ENCODE results near the gene FAM13C. TPM values are rescaled to one million over a fixed set of nuclear protein-coding genes. Genes with fewer than 3 reads are reported as not detected.

FAM13C gene
- total and polyA plus RNA-seq, 2 of the 4 experiments (the other 2 are of a cell fraction), result 1.6 to 2.9 TPM

DNA sequence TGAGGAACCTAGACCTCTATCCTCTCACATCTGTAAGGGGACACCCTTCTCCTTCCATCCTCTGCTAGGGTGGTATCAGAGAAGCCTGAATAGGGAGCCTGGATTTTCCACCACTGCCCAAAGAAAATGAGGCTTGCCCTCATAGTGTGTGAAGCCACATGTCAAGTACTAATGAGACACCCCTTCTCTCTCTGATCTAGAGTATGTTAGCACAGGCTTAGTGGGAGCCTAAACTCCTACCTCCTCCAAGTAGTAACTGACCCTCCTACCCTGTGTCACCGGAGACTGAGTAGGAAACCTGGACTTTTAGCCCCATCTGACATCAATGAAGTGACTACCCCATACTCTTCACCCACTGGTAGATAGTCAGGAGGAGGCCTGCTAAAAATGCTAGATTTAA lies 120.3 kb downstream of the FAM13C start:
- H3K56ac ChIP-seq (ENCODE audit: extremely low read depth, insufficient read depth, low read length), result no peak overlapping the region
- no peak overlapping the region for H3K4me2 ChIP-seq (ENCODE audit: low read depth, low read length)
- H4K5ac ChIP-seq (ENCODE audit: low read depth, low read length), result no peak overlapping the region
- no peak overlapping the region for H3K14ac ChIP-seq (replicated peaks; ENCODE audit: low read depth, low read length)
- H3K27me3 ChIP-seq (ENCODE audit: control insufficient read depth, insufficient read depth, low read length), result no peaks in the 10 kb centered on the region
- H4K20me1 ChIP-seq (ENCODE audit: insufficient read depth, low read length), result no peaks in the 10 kb centered on the region
- H2AFZ ChIP-seq (replicated peaks; ENCODE audit: low read length, poor library complexity), result no peak overlapping the region
- TF ChIP-seq CEBPB (IDR thresholded peaks at IDR 0.05; ENCODE audit: low read depth, low read length), result no peak
- TF ChIP-seq MAFK (IDR thresholded peaks at IDR 0.05; ENCODE audit: low read depth, low read length), result no peak
- no peak overlapping the region for H3K9ac ChIP-seq (ENCODE audit: low read depth, low read length)
- H4K8ac ChIP-seq (ENCODE audit: low read depth in 2 of 2, low read length in 2 of 2), result no peak overlapping the region
- H3K4ac ChIP-seq (ENCODE audit: low read depth, low read length), result no peak overlapping the region
- no peak overlapping the region for H3K4me3 ChIP-seq (ENCODE audit: insufficient read depth, low read depth, low read length)
- no peaks in the 10 kb centered on the region for H3K4me1 ChIP-seq (ENCODE audit: control insufficient read depth, insufficient read depth, low read length)
- BruUV-seq (replicated peaks), result no TSS peak
- H2BK5ac ChIP-seq (ENCODE audit: low read depth, low read length, poor library complexity, severe bottlenecking), result no peak overlapping the region
- dilution Hi-C loops (cut with HindIII; ENCODE audit: low sequenced_read_pairs, unreplicated experiment) (no loop called here), in situ Hi-C loops (cut with MboI; ENCODE audit: low sequenced_read_pairs) (loop anchor here (5.0 to 10.0 kb wide), 3 partner anchors 223 to 383 kb away; no protein-coding TSS in a partner anchor), intact Hi-C loops (cut with micrococcal nuclease) (loop anchor here (10.0 kb wide), 1 partner anchor 563 kb away; no protein-coding TSS in a partner anchor)
- WGBS, 2 experiments (ENCODE audit: extremely low coverage in 2 of 2, insufficient read length in 1 of 2), result no CpG with 5 or more reads among the region's 1 CpG
- DNase-seq (no peak), ATAC-seq (ENCODE audit: low read depth) (no peak)
- H3K36me3 ChIP-seq (ENCODE audit: control insufficient read depth, insufficient read depth, low read length), result no peaks in the 10 kb centered on the region
- H2AK9ac ChIP-seq (replicated peaks; ENCODE audit: low read depth, low read length, poor library complexity), result no peak overlapping the region
- CTCF ChIA-PET, result no interaction called here
- H3K23ac ChIP-seq (ENCODE audit: low read depth, low read length), result no peak overlapping the region
- H3K18ac ChIP-seq (ENCODE audit: low read depth, low read length), result no peak overlapping the region
- POLR2A ChIA-PET (ENCODE audit: unreplicated experiment), result no interaction called here
- no peak overlapping the region for H2BK20ac ChIP-seq (ENCODE audit: low read depth, low read length)
- H4K91ac ChIP-seq (ENCODE audit: insufficient read depth, low read depth, low read length), result no peak overlapping the region
- no peaks in the 10 kb centered on the region for H3K9me1 ChIP-seq (ENCODE audit: insufficient read depth, low read length)
- no peak overlapping the region; the same call in 2 of the 3 replicates for H2BK15ac ChIP-seq (ENCODE audit: low read depth, low read length)
- no peaks in the 10 kb centered on the region for H3K79me1 ChIP-seq (ENCODE audit: low read depth in 1 of 2, low read length in 2 of 2)
- no peak overlapping the region for H3K27ac ChIP-seq (ENCODE audit: insufficient read depth, low read length)
- H2BK120ac ChIP-seq (ENCODE audit: low read depth, low read length), result no peak overlapping the region
- no peaks in the 10 kb centered on the region for H3K9me3 ChIP-seq (ENCODE audit: control insufficient read depth, insufficient read depth, low read length)
- no peak overlapping the region; the same call in 1 of the 2 replicates for H2AK5ac ChIP-seq (ENCODE audit: low read depth, low read length)
